Activated T-helper 9 cell treated with anti-CD3 and anti-CD28 coated beads, Interleukin-2, amount 50 U/mL, for 16 hours (primary cell): ENCODE data around the gene KIAA0825.
"Not testable (repeated sequence)": the region's sequence is repeated elsewhere in the genome, so short reads cannot be mapped to it uniquely, and the experiment has no call there.

Experiments
- DNase-seq: peaks from one replicate; pipeline ENCODE4 v3.0.0-alpha.2; 2020; ENCODE audit warnings: low read depth

Gene KIAA0825

DNA sequence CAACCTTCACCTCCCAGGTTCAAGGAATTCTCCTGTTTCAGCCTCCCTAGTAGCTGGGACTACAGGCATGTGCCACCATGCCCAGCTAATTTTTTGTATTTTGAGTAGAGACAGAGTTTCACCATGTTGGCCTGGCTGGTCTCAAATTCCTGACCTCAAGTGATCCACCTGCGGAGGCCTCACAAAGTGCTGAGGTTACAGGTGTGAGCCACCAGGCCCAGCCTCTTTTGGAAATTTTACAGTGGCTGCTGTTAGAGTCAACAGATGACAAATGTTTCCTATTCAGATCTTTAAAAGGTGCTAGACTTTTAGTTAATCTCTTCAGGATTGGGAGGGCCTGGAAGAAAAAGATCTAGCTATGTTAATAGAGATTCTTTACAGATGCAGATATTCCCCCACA, 45.1 kb downstream of the KIAA0825 start:
- not testable (repeated sequence) for DNase-seq

GRCh38 chr5:94571415-94571814, 47.0 kb downstream of the KIAA0825 start:
- DNase-seq, result no peak

GRCh38 chr5:94564812-94565211, 53.6 kb downstream of the KIAA0825 start:
- no peak for DNase-seq

- DNase-seq, result no peak
Measured at GRCh38 chr5:94562327-94562971, 56.0 kb downstream of the KIAA0825 start.

- no peak for DNase-seq
Measured at GRCh38 chr5:94558028-94558427, 60.4 kb downstream of the KIAA0825 start.

GRCh38 chr5:94551858-94552257, 66.5 kb downstream of the KIAA0825 start:
- DNase-seq, result no peak

DNA sequence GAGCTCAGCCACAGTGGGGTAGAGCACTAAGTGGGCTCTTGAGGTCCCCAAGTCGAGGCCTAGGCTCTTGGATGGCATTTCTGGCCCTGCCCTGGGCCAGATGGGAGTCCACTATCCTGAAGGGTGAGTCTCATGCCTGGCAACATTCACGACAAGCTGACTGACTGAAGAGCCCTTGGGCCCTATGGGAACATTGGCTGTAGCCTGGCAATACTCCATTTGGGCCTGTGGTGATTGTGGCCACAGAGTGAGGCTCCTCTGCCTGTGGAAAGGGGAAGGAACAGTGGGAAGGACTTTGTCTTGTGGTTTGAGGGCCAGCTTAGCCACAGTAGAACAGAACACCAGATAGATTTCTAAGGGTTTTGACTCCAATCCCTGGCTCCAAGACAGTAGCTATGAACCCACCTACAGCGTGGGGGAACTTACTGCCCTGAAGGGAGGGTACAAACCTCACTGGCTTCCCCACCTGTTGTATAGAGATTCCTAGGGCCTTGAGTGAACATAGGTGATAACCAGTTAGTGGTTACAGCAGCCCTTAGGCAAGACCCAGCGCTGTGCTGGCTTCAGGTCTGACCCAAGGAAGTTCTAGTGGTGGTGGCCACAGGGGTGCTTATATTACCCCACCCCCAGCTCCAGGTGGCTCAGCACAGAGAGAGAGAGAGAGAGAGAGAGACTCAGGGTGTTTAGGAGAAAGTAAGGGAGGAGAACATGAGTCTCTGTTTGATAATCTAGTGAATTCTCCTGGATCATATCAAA, 72.4 kb downstream of the KIAA0825 start:
- DNase-seq, result no peak

DNA sequence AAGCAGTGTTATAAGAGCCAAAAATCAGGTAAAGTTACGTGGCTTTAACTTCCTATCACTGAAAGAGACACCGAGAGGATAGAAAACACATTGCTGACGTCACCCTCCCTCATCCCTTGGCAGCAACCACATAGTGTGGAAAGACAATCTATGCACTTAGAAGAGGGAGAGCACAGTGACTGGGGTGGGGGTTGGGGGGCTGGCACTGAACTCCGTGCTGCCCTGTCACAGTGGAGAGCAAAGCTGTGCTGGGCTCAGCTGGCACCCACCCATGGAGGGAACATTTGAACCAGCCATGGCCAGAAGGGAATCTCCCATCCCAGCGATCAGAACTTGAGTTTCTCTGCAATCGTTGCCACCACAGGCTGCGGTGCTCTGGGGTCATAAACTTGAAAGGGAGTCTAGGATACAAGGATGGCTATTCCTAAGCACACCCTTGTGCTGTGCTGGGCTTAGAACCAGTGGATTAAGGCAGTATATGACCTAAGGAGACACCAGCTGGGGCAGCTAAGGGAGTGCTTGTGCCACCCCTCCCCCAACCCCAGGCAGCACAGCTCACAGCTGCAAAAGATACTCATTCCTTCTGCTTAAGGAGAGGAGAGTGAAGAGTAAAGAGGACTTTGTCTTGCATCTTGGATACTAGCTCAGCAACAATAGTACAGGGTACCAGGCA, 73.4 kb downstream of the KIAA0825 start:
- DNase-seq, result no peak

GRCh38 chr5:94544031-94544650, 74.3 kb downstream of the KIAA0825 start:
- no peak for DNase-seq

DNA sequence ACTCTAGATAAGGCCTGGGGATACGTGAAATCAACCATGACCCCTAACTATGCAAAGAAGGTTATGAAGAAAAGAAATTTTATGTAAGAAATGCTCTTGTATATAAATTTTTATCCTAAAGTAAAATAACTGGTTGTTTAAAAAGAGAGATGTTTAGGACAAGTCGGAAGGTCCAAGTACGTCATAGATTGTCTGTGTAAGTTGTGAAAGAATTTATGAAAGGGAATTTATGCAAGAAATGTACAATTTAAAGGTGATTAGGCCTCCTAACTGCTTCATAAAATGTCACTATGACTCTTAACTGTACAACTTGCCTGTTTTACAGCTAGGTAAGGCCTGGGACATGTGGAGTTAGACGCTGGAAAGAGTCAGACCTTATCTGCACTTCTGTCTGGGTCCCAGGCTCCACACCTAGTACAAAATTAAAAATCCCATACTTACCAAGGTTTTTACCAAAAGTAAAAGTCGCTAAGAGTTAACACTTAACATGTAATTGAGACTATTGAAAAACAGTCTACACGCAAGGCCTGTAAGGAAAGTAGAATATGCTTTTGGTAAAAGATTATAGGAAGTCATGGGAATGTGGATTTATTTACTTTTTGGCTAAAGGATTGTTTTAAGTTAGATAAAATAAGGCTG, 77.4 kb downstream of the KIAA0825 start:
- no peak for DNase-seq

GRCh38 chr5:94538260-94538659, 80.1 kb downstream of the KIAA0825 start:
- DNase-seq, result no peak

GRCh38 chr5:94526706-94527105, 91.7 kb downstream of the KIAA0825 start:
- DNase-seq, result no peak

DNA sequence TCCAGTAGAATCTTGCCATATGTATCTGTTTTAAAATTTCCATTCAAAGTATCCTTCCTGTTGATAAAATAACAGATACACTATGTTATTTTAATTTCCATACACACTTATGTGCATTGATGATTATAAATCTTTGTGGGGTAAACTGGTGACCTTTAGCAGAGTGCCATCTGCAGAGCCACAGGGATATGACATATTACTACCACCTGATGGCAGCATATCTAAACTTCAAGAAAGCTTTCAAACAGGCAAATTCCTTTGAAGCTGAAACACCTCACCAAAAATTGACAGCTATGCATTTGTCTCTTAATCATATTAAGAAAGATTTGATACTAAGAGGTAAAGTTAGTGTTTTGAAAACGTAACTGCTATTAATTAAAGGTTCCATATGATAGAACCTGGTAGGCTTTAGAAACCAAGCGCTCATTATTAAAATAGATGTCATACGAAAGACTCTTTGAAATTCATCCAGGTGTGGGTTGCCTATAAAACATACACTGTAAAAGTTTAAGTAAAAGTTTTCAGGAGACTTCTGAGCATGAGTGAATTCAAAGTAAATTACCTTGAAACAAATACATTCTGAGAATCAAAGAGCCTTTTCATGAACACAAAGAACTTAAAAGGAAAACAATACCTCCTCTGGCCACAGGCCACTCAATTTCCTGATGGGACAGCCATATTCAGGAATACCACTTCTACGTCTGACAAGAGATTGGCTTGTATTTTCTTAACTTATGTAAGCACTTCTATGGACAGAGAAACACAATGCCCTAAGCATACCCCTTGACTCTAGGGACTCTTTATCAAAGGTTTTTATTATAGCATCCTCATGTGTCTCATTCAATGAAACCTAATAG, 93.3 kb downstream of the KIAA0825 start:
- no peak for DNase-seq

GRCh38 chr5:94523018-94523417, 95.4 kb downstream of the KIAA0825 start:
- DNase-seq, result no peak

GRCh38 chr5:94522117-94522516, 96.3 kb downstream of the KIAA0825 start:
- DNase-seq, result no peak

GRCh38 chr5:94517490-94518488, 100.6 kb downstream of the KIAA0825 start:
- DNase-seq, result no peak

- no peak for DNase-seq
Measured at GRCh38 chr5:94516148-94516547, 102.3 kb downstream of the KIAA0825 start.

- DNase-seq, result no peak
Measured at GRCh38 chr5:94508461-94509148, 109.8 kb downstream of the KIAA0825 start.

GRCh38 chr5:94505327-94506068, 112.9 kb downstream of the KIAA0825 start:
- DNase-seq, result no peak
